Immature natural killer cell (primary cell): ENCODE measurements around the gene OSMR. TPM values are rescaled to one million over a fixed set of nuclear protein-coding genes. Genes with fewer than 3 reads are reported as not detected.

Experiments used
- DNase-seq, 3 donors: peaks; one replicate each; pipeline ENCODE4 v3.0.0; 2022; ENCODE audit warnings: mixed read lengths in 1 of 3
- H3K27ac Mint-ChIP-seq, 6 donors: one replicate each; pipeline ENCODE4 v1.8.0; 2020; ENCODE audit warnings: mixed read lengths in 6 of 6, mild to moderate bottlenecking in 5 of 6, inconsistent platforms in 4 of 6, moderate library complexity in 3 of 6
- H3K27me3 Mint-ChIP-seq, 3 donors: one replicate each; pipeline ENCODE4 v1.8.0; 2020 to 2021; ENCODE audit warnings: low read depth in 3 of 3, mild to moderate bottlenecking in 3 of 3, mixed read lengths in 3 of 3, moderate library complexity in 3 of 3, inconsistent platforms in 1 of 3
- H3K36me3 Mint-ChIP-seq, 3 donors: one replicate each; pipeline ENCODE4 v1.8.0; 2020; ENCODE audit warnings: mixed read lengths in 3 of 3, inconsistent platforms in 2 of 3, mild to moderate bottlenecking in 2 of 3
- H3K4me1 Mint-ChIP-seq, 2 donors: one replicate each; pipeline ENCODE4 v1.8.0; 2020; ENCODE audit warnings: inconsistent platforms in 2 of 2, mild to moderate bottlenecking in 2 of 2, mixed read lengths in 2 of 2, moderate library complexity in 1 of 2
- H3K4me3 Mint-ChIP-seq, 5 donors: one replicate each; pipeline ENCODE4 v1.8.0; 2020; ENCODE audit warnings: mild to moderate bottlenecking in 5 of 5, mixed read lengths in 5 of 5, inconsistent platforms in 3 of 5, moderate library complexity in 3 of 5
- H3K9me3 Mint-ChIP-seq, 6 donors: one replicate each; pipeline ENCODE4 v1.8.0; 2020; ENCODE audit warnings: mild to moderate bottlenecking in 6 of 6, mixed read lengths in 6 of 6, inconsistent platforms in 4 of 6, moderate library complexity in 3 of 6
- polyA plus RNA-seq, 3 donors: library from polyadenylated mRNA; unstranded; fragments of 300-500 nt; fragmentation: Illumina TruSeq; gene quantifications; one replicate each; pipeline ENCODE4 v1.2.3, GENCODE V29; 2021

Gene OSMR
- polyA plus RNA-seq, 3 donors from 2014 or later, result 0.20 TPM; not detected in 2

- H3K27me3 Mint-ChIP-seq, result peaks cover 0 to 4% (median 2%) of the 10 kb centered on the region in 3 donors
- no peak for DNase-seq
- H3K9me3 Mint-ChIP-seq, result no peaks in the 10 kb centered on the region
- no peaks in the 10 kb centered on the region for H3K4me1 Mint-ChIP-seq
- peaks cover 7 to 14% (median 8%) of the 10 kb centered on the region in 3 donors for H3K36me3 Mint-ChIP-seq
- no peak overlapping the region for H3K27ac Mint-ChIP-seq
- H3K4me3 Mint-ChIP-seq, result no peak overlapping the region
Measured at GRCh38 chr5:38935437-38935836, 89.6 kb downstream of the OSMR start.

DNA sequence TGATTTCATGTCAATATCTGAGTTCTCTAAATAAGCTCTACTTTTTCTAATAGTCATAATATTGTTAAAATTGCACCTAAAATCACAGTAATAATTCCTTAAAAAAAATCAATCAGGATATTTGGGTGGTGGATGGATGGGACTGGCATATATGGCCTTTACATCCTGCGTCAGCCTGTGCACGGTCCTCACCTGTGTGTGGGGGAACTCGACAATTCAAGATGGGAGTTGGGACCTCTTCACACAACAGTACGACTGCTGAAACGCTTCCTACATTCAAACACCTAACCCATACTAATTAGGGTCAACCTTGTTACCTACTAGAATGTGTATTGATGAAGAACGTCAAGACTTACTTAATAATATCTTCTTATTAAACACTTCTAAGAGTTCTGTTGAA lies 90.5 kb downstream of the OSMR start:
- H3K27me3 Mint-ChIP-seq, result peaks cover 0 to 3% (median 0%) of the 10 kb centered on the region in 3 donors
- no peak overlapping the region for H3K4me3 Mint-ChIP-seq
- H3K36me3 Mint-ChIP-seq, result peaks cover 7 to 16% (median 8%) of the 10 kb centered on the region in 3 donors
- DNase-seq, result no peak
- H3K9me3 Mint-ChIP-seq, result no peaks in the 10 kb centered on the region
- H3K27ac Mint-ChIP-seq, result peak overlapping the region in 1 of 6 donors; percentile 37
- H3K4me1 Mint-ChIP-seq, result no peaks in the 10 kb centered on the region

DNA sequence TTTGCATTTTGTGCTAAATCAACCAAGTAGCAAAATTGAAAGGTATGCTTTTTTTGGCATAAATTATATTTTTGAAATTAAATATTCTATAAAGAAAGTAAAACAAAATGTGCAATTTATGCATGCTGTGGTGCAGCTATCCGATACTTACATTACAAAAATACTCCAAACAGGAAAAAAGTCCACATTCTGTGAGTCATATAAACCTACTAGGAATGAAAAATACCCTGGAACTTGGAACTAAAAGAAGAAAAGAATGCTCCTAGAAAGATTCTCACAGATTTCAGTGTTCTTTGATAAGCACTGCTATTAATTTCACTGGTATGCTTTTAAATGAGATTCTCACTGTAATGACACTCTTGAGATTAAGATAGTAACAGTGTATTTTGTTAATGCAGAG lies 92.6 kb downstream of the OSMR start:
- Mint-ChIP-seq H3K9me3 (no peaks in the 10 kb centered on the region), H3K27ac (peak overlapping the region in 1 of 6 donors; percentile 51), H3K4me1 (no peaks in the 10 kb centered on the region), H3K4me3 (no peak overlapping the region), H3K36me3 (peaks cover 11 to 27% (median 16%) of the 10 kb centered on the region in 3 donors), H3K27me3 (peaks cover 0 to 3% (median 0%) of the 10 kb centered on the region in 3 donors)
- no peak for DNase-seq

DNA sequence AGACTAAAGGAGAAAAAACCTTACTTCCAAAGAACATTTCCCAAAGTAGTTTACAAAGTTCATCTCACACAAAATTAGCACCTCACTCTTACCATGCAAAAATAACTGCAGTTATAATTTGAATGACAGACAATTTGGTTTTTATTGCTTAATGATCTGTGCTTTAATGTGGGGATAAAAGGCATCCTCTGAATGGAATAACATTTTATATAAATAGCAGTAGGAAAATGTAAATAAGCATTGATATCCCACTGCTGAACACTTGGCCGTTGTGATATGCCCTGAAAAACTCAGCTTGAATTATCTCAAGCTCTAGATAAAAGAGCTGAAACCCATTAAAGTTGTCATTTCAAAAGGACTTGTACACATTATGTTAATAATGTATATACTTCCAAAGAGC lies 93.2 kb downstream of the OSMR start:
- H3K27me3 Mint-ChIP-seq, result peaks cover 0 to 3% (median 0%) of the 10 kb centered on the region in 3 donors
- no peaks in the 10 kb centered on the region for H3K4me1 Mint-ChIP-seq
- H3K9me3 Mint-ChIP-seq, result no peaks in the 10 kb centered on the region
- no peak overlapping the region for H3K27ac Mint-ChIP-seq
- peaks cover 11 to 27% (median 16%) of the 10 kb centered on the region in 3 donors for H3K36me3 Mint-ChIP-seq
- no peak overlapping the region for H3K4me3 Mint-ChIP-seq
- DNase-seq, result no peak

GRCh38 chr5:38940230-38940858 lies 94.5 kb downstream of the OSMR start:
- peaks cover 0 to 2% (median 2%) of the 10 kb centered on the region in 3 donors for H3K27me3 Mint-ChIP-seq
- peak overlapping the region in 1 of 6 donors; percentile 45 for H3K27ac Mint-ChIP-seq
- H3K4me1 Mint-ChIP-seq, result no peaks in the 10 kb centered on the region
- no peaks in the 10 kb centered on the region for H3K9me3 Mint-ChIP-seq
- no peak for DNase-seq
- H3K4me3 Mint-ChIP-seq, result no peak overlapping the region
- peaks cover 14 to 40% (median 19%) of the 10 kb centered on the region in 3 donors for H3K36me3 Mint-ChIP-seq

DNA sequence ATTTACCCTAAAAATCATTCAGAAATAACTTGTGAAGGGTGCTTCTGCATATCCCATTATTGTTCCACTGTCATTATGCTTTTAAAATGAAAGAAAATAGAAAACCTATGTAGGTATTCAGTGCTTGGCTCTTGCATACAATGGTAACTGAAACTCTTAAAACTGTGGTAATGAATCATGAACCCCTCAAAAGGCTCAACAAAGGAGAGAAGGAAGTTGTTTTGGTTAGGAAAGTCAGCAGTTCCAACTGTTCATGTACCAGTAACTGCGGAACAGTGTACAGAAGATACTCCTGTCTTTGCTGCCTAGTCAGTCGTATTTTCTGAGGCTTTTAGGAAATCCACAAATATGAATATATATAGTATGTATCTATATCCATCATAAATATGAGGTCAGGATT lies 96.1 kb downstream of the OSMR start:
- H3K27me3 Mint-ChIP-seq, result peaks cover 0 to 2% (median 2%) of the 10 kb centered on the region in 3 donors
- H3K36me3 Mint-ChIP-seq, result peaks cover 18 to 42% (median 21%) of the 10 kb centered on the region in 3 donors
- H3K4me1 Mint-ChIP-seq, result no peaks in the 10 kb centered on the region
- H3K4me3 Mint-ChIP-seq, result no peak overlapping the region
- no peak for DNase-seq
- no peaks in the 10 kb centered on the region for H3K9me3 Mint-ChIP-seq
- H3K27ac Mint-ChIP-seq, result peak overlapping the region in 1 of 6 donors; percentile 69

DNA sequence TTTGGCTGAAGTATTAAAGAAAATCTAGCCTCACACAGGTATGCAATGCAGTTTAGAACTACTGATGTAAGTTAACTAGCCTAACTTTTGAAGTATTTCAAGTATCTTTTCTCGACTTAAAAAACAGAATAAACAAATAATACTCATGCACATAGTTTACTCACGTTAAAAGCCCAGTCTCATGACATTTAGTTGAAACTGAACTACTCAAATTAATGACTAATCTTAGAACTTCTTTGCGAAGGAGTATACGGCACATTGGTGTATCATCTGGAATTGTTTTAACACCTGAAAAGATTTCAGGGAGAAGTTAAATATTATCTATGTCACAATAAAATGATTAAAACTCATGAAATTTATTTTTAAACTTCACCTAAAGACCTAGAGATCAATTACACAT lies 98.5 kb downstream of the OSMR start:
- Mint-ChIP-seq H3K4me3 (no peak overlapping the region), H3K27ac (no peak overlapping the region), H3K4me1 (no peaks in the 10 kb centered on the region), H3K36me3 (peaks cover 18 to 39% (median 21%) of the 10 kb centered on the region in 3 donors), H3K9me3 (no peaks in the 10 kb centered on the region), H3K27me3 (peaks cover 0 to 2% (median 0%) of the 10 kb centered on the region in 3 donors)
- DNase-seq, result no peak

GRCh38 chr5:38948501-38948900 lies 102.7 kb downstream of the OSMR start:
- no peak for DNase-seq
- no peak overlapping the region for H3K4me3 Mint-ChIP-seq
- peaks cover 0 to 2% (median 0%) of the 10 kb centered on the region in 3 donors for H3K27me3 Mint-ChIP-seq
- peaks cover 26 to 58% (median 40%) of the 10 kb centered on the region in 3 donors for H3K36me3 Mint-ChIP-seq
- peak overlapping the region in 1 of 6 donors; percentile 17 for H3K27ac Mint-ChIP-seq
- no peaks in the 10 kb centered on the region for H3K4me1 Mint-ChIP-seq
- H3K9me3 Mint-ChIP-seq, result no peaks in the 10 kb centered on the region

GRCh38 chr5:38953426-38954012 lies 107.7 kb downstream of the OSMR start:
- Mint-ChIP-seq H3K4me1 (no peaks in the 10 kb centered on the region), H3K9me3 (no peaks in the 10 kb centered on the region), H3K27me3 (no peaks in the 10 kb centered on the region), H3K4me3 (no peak overlapping the region), H3K27ac (no peak overlapping the region), H3K36me3 (peaks cover 26 to 64% (median 35%) of the 10 kb centered on the region in 3 donors)
- DNase-seq, result no peak

DNA sequence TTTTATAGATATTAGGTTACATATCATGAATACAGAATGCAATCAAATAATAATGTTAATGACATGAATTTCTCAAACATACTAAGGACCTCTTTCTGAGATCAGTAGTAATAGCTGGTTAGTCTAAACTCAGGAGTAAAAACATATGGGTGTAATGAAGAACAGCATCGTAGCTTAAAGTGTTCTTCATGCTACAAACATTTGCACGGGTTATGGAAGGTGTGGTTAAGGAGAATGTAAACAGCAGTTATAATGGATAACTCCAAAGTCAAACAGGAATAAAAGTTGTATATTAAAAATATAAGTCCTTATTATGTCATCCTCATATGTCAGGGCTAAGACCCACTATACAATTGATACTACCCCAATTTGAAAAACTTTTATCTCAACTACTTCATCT lies 115.9 kb downstream of the OSMR start:
- Mint-ChIP-seq H3K9me3 (no peaks in the 10 kb centered on the region), H3K27me3 (no peaks in the 10 kb centered on the region), H3K36me3 (peaks cover 1 to 34% (median 24%) of the 10 kb centered on the region in 3 donors), H3K27ac (no peak overlapping the region), H3K4me3 (no peak overlapping the region), H3K4me1 (no peaks in the 10 kb centered on the region)
- no peak for DNase-seq

- Mint-ChIP-seq H3K27ac (no peak overlapping the region), H3K4me3 (no peak overlapping the region), H3K9me3 (no peaks in the 10 kb centered on the region), H3K27me3 (peaks cover 0 to 2% (median 0%) of the 10 kb centered on the region in 3 donors), H3K4me1 (no peaks in the 10 kb centered on the region), H3K36me3 (peaks cover 0 to 18% (median 16%) of the 10 kb centered on the region in 3 donors)
- DNase-seq, result no peak
Measured at GRCh38 chr5:38968665-38969064, 122.9 kb downstream of the OSMR start.

DNA sequence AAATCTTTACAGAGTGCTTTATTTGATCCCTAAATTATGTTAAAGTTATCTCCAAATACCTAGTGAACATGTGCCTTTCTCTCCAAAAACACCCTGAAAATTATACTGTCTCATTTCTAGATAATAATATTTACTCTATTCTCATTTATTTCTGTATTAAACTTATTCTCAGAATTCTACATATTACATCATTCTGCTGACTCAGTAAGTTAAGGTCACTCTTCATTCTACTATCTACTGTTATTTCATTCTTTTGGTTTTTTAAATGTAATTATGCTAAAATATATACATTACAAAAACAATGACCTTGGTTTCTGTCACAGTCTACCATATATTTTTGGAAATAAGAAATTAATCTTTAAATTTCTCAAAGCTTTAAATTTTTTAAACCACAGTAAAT lies 132.2 kb downstream of the OSMR start:
- Mint-ChIP-seq H3K36me3 (peaks cover 0 to 13% (median 3%) of the 10 kb centered on the region in 3 donors), H3K9me3 (no peaks in the 10 kb centered on the region), H3K4me1 (peaks cover 19 to 51% of the 10 kb centered on the region in 2 donors), H3K4me3 (no peak overlapping the region), H3K27me3 (no peaks in the 10 kb centered on the region), H3K27ac (no peak overlapping the region)
- no peak for DNase-seq

GRCh38 chr5:38979535-38979934 lies 133.7 kb downstream of the OSMR start:
- peaks cover 22 to 59% of the 10 kb centered on the region in 2 donors for H3K4me1 Mint-ChIP-seq
- no peak for DNase-seq
- H3K27me3 Mint-ChIP-seq, result no peaks in the 10 kb centered on the region
- no peaks in the 10 kb centered on the region for H3K9me3 Mint-ChIP-seq
- H3K36me3 Mint-ChIP-seq, result peaks cover 0 to 12% (median 4%) of the 10 kb centered on the region in 3 donors
- peak overlapping the region in 3 of 6 donors; percentile 2 to 20 (median 18) for H3K27ac Mint-ChIP-seq
- no peak overlapping the region for H3K4me3 Mint-ChIP-seq
